GM23338 (cell line): ENCODE measurements around the gene PAIP2B. TPM values are rescaled to one million over a fixed set of nuclear protein-coding genes. Genes with fewer than 3 reads are reported as not detected.

Source experiments
- ATAC-seq: fragments of 200-7000 bp; cut with Tn5 transposase; 3 replicates; pipeline ENCODE4 v1.9.1; 2020
- DNase-seq: peaks from one replicate; pipeline ENCODE4 v3.0.0-alpha.2; 2015; ENCODE audit warnings: low spot score
- H2AFZ ChIP-seq: fragments of 200-600 bp; sonication (generic); 2 replicates; pipeline ENCODE4 v1.8.0; 2016; ENCODE audit warnings: antibody characterized with exemption, mild to moderate bottlenecking, moderate library complexity
- H3F3A ChIP-seq: fragments of 200-600 bp; sonication (generic); replicated peaks from 2 replicates; pipeline ENCODE4 v1.8.0; 2017; ENCODE audit warnings: antibody characterized with exemption, mixed run types, low read depth
- H3K27ac ChIP-seq: fragments of 200-600 bp; sonication (generic); 2 replicates; pipeline ENCODE4 v1.6.1; 2016; ENCODE audit warnings: low read depth
- H3K27me3 ChIP-seq: fragments of 200-600 bp; sonication (generic); 2 replicates; pipeline ENCODE4 v1.8.0; 2016; ENCODE audit warnings: mild to moderate bottlenecking, mixed run types, moderate library complexity; ENCODE audit not compliant: insufficient read depth
- H3K36me3 ChIP-seq: fragments of 200-600 bp; sonication (generic); 2 replicates; pipeline ENCODE4 v1.8.0; 2016; ENCODE audit warnings: mild to moderate bottlenecking; ENCODE audit not compliant: insufficient read depth
- H3K4me1 ChIP-seq: fragments of 200-600 bp; sonication (generic); 2 replicates; pipeline ENCODE4 v1.8.0; 2016; ENCODE audit warnings: mild to moderate bottlenecking, moderate library complexity; ENCODE audit not compliant: insufficient read depth
- H3K4me2 ChIP-seq: fragments of 200-600 bp; sonication (generic); 2 replicates; pipeline ENCODE4 v1.7.1; 2017; ENCODE audit warnings: mixed run types
- H3K4me3 ChIP-seq: fragments of 200-600 bp; sonication (generic); 2 replicates; pipeline ENCODE4 v1.6.1; 2016; ENCODE audit warnings: mixed run types
- H3K79me2 ChIP-seq: fragments of 200-600 bp; sonication (generic); replicated peaks from 2 replicates; pipeline ENCODE4 v1.8.0; 2017; ENCODE audit warnings: mild to moderate bottlenecking; ENCODE audit not compliant: insufficient read depth
- H3K9me2 ChIP-seq: fragments of 200-600 bp; sonication (generic); 2 replicates; pipeline ENCODE4 v1.8.0; 2017; ENCODE audit not compliant: insufficient read depth
- H4K20me1 ChIP-seq: fragments of 200-600 bp; sonication (generic); replicated peaks from 2 replicates; pipeline ENCODE4 v1.8.0; 2017; ENCODE audit warnings: mild to moderate bottlenecking; ENCODE audit not compliant: insufficient read depth
- H3K27ac Mint-ChIP-seq: 2 replicates; pipeline ENCODE4 v1.8.0; 2020; ENCODE audit warnings: inconsistent platforms, mild to moderate bottlenecking, moderate library complexity, mixed read lengths
- H3K27me3 Mint-ChIP-seq: 3 replicates; pipeline ENCODE4 v1.8.0; 2022; ENCODE audit warnings: low read depth, mild to moderate bottlenecking, moderate library complexity, mixed read lengths, inconsistent platforms; ENCODE audit not compliant: insufficient read depth, poor library complexity
- H3K36me3 Mint-ChIP-seq: 3 replicates; pipeline ENCODE4 v1.8.0; 2021; ENCODE audit warnings: low read depth, mild to moderate bottlenecking, inconsistent platforms, moderate library complexity, mixed read lengths
- H3K4me1 Mint-ChIP-seq: 3 replicates; pipeline ENCODE4 v1.8.0; 2020; ENCODE audit warnings: mild to moderate bottlenecking, inconsistent platforms, mixed read lengths
- H3K4me3 Mint-ChIP-seq: 3 replicates; pipeline ENCODE4 v1.8.0; 2021; ENCODE audit warnings: moderate library complexity, mild to moderate bottlenecking, inconsistent platforms, mixed read lengths
- H3K9me3 Mint-ChIP-seq: 3 replicates; pipeline ENCODE4 v1.8.0; 2020; ENCODE audit warnings: moderate library complexity, mild to moderate bottlenecking, inconsistent platforms, mixed read lengths
- CREB1 ChIP-seq: fragments of 250-450 bp; sonication (Bioruptor Pico); IDR thresholded peaks from 2 replicates; pipeline ENCODE4 v1.5.0; 2020; ENCODE audit warnings: low read depth, mild to moderate bottlenecking, moderate library complexity
- CTCF ChIP-seq, 2 experiments: fragments of 200-600 bp in 1 of 2; sonication (generic) in 1 of 2; conservative IDR thresholded peaks; 2 replicates each; pipeline versions ENCODE4 v1.5.1 to v1.6.1; 2016 to 2017; ENCODE audit warnings: antibody characterized with exemption in 2 of 2, low read depth in 2 of 2, mild to moderate bottlenecking in 2 of 2, moderate library complexity in 1 of 2
- ETS1 ChIP-seq: IDR thresholded peaks from 2 replicates; pipeline ENCODE4 v1.6.1; 2016; ENCODE audit warnings: antibody characterized with exemption
- EZH2phosphoT487 ChIP-seq: fragments of 200-600 bp; sonication (generic); IDR thresholded peaks from one replicate; pipeline ENCODE4 v1.8.1; 2018; ENCODE audit warnings: antibody characterized with exemption; ENCODE audit not compliant: unreplicated experiment
- JUNB ChIP-seq: IDR thresholded peaks from one replicate; pipeline ENCODE4 v1.6.1; 2016; ENCODE audit warnings: antibody characterized with exemption; ENCODE audit not compliant: unreplicated experiment
- POLR2AphosphoS5 ChIP-seq: IDR thresholded peaks from 2 replicates; pipeline ENCODE4 v1.6.1; 2016; ENCODE audit warnings: antibody characterized with exemption, low read depth
- REST ChIP-seq: IDR thresholded peaks from one replicate; pipeline ENCODE4 v1.6.1; 2018; ENCODE audit warnings: antibody characterized with exemption; ENCODE audit not compliant: unreplicated experiment
- STAT1 ChIP-seq: IDR thresholded peaks from one replicate; pipeline ENCODE4 v1.6.1; 2016; ENCODE audit warnings: antibody characterized with exemption; ENCODE audit not compliant: unreplicated experiment
- ZNF114 ChIP-seq: fragments of 250-450 bp; sonication (Bioruptor Pico); IDR thresholded peaks from 2 replicates; pipeline ENCODE4 v1.5.0; 2020; ENCODE audit warnings: mild to moderate bottlenecking, moderate library complexity
- polyA plus RNA-seq: library from polyadenylated mRNA; unstranded; fragments of >200 nt; fragmentation: Nextera tagmentation; extraction: Ambion mirVana; gene quantifications from 2 replicates; pipeline ENCODE4 v1.2.1, GENCODE V29; 2016
- total RNA-seq: library from RNA; depleted of rRNA; stranded (reverse); fragments of >200 nt; shearing (Covaris generic); gene quantifications from 2 replicates; pipeline ENCODE4 v1.2.3, GENCODE V29; 2014

The PAIP2B gene
- total and polyA plus RNA-seq, 2 experiments from 2014 or later = 7.6 to 29.7 TPM

GRCh38 chr2:71157124-71157793 lies 69.6 kb downstream of the PAIP2B start:
- no peaks in the 10 kb centered on the region for H3K79me2 ChIP-seq
- Mint-ChIP-seq H3K27ac (no peak overlapping the region), H3K4me1 (peaks cover 12% of the 10 kb centered on the region), H3K27me3 (peaks cover 14% of the 10 kb centered on the region), H3K36me3 (no peaks in the 10 kb centered on the region), H3K9me3 (no peaks in the 10 kb centered on the region), H3K4me3 (no peak overlapping the region)
- no peaks in the 10 kb centered on the region for H3K27me3 ChIP-seq
- DNase-seq = peak; percentile 92
- H3F3A ChIP-seq = no peaks in the 10 kb centered on the region
- peak overlapping the region; percentile 55; the same call in 1 of the 2 replicates for H3K4me2 ChIP-seq
- ATAC-seq = peak; percentile 96
- peak; percentile 85 to 91 for TF ChIP-seq CTCF (conservative IDR thresholded peaks at IDR 0.05; ENCODE audit: low read depth in 2 of 2)
- TF ChIP-seq ETS1 = no peak
- H3K36me3 ChIP-seq = no peaks in the 10 kb centered on the region
- peaks cover 6% of the 10 kb centered on the region for H3K4me1 ChIP-seq
- H2AFZ ChIP-seq = peak overlapping the region; percentile 95
- no peaks in the 10 kb centered on the region for H4K20me1 ChIP-seq
- H3K4me3 ChIP-seq = no peak overlapping the region
- H3K9me2 ChIP-seq = 0 out of 2 replicates have a peak, but pooled peaks cover 2% of the 10 kb centered on the region
- no peak overlapping the region for H3K27ac ChIP-seq

GRCh38 chr2:71156573-71156972 lies 70.3 kb downstream of the PAIP2B start:
- H3K79me2 ChIP-seq = no peaks in the 10 kb centered on the region
- peak; percentile 26 for DNase-seq
- H3K36me3 Mint-ChIP-seq = no peaks in the 10 kb centered on the region
- no peaks in the 10 kb centered on the region for H4K20me1 ChIP-seq
- 0 out of 2 replicates have a peak, but pooled peaks cover 2% of the 10 kb centered on the region for H3K9me2 ChIP-seq
- H3K4me1 Mint-ChIP-seq = peaks cover 12% of the 10 kb centered on the region
- H3K27ac Mint-ChIP-seq = no peak overlapping the region
- H3K36me3 ChIP-seq = no peaks in the 10 kb centered on the region
- no peak overlapping the region for H3K27ac ChIP-seq
- no peak for TF ChIP-seq EZH2phosphoT487
- TF ChIP-seq ZNF114 (CRISPR knock-in tag) = no peak
- TF ChIP-seq CTCF (conservative IDR thresholded peaks at IDR 0.05; ENCODE audit: low read depth in 2 of 2) = no peak
- no peak for TF ChIP-seq REST
- TF ChIP-seq POLR2AphosphoS5 = no peak
- no peak for TF ChIP-seq STAT1
- TF ChIP-seq JUNB = no peak
- TF ChIP-seq CREB1 = no peak
- H3K4me2 ChIP-seq = peak overlapping the region; percentile 55; the same call in 1 of the 2 replicates
- no peak overlapping the region for H2AFZ ChIP-seq
- peaks cover 14% of the 10 kb centered on the region for H3K27me3 Mint-ChIP-seq
- peaks cover 6% of the 10 kb centered on the region for H3K4me1 ChIP-seq
- H3K4me3 Mint-ChIP-seq = no peak overlapping the region
- no peak overlapping the region for H3K4me3 ChIP-seq
- H3K27me3 ChIP-seq = no peaks in the 10 kb centered on the region
- no peaks in the 10 kb centered on the region for H3F3A ChIP-seq
- ATAC-seq = peak; percentile 28
- no peaks in the 10 kb centered on the region for H3K9me3 Mint-ChIP-seq
